GM12801 (cell line): Measurements from ENCODE around the gene RFFL.

Experiments used
- CTCF ChIP-seq: IDR thresholded peaks from one replicate; pipeline ENCODE4 v1.5.1; 2011; ENCODE audit warnings: control low read depth; ENCODE audit not compliant: insufficient read length; ENCODE audit errors: extremely low read depth

RFFL gene

GRCh38 chr17:34997355-34997862, 66.1 kb downstream of the RFFL start:
- no peak for TF ChIP-seq CTCF

GRCh38 chr17:34996422-34997285, 66.9 kb downstream of the RFFL start:
- TF ChIP-seq CTCF: no peak

GRCh38 chr17:34993031-34993430, 70.5 kb downstream of the RFFL start:
- TF ChIP-seq CTCF: no peak

GRCh38 chr17:34991606-34992005, 71.9 kb downstream of the RFFL start:
- TF ChIP-seq CTCF: no peak

GRCh38 chr17:34990921-34991365, 72.6 kb downstream of the RFFL start:
- no peak for TF ChIP-seq CTCF

GRCh38 chr17:34989473-34989872, 74.0 kb downstream of the RFFL start:
- TF ChIP-seq CTCF: no peak

GRCh38 chr17:34988644-34989043, 74.9 kb downstream of the RFFL start:
- TF ChIP-seq CTCF: no peak
